Thyroid gland (tissue), 4 donors: ENCODE results near the gene GPR149.

Experiments
- POLR2A ChIP-seq, 2 donors: fragments of 450-650 bp; IDR thresholded peaks; one replicate each; pipeline ENCODE4 v1.6.1; 2017; ENCODE audit warnings: antibody characterized with exemption in 2 of 2, mild to moderate bottlenecking in 2 of 2, moderate library complexity in 1 of 2
- TF ChIP-seq, protein P1 (sequence below), 6 experiments: fragments of 200-600 bp in 3 of 6; fragments of 450-650 bp in 3 of 6; sonication (generic) in 3 of 6; IDR thresholded peaks; one replicate each; pipeline ENCODE4 v1.5.1; 2016 to 2019; ENCODE audit warnings: antibody characterized with exemption in 6 of 6, mild to moderate bottlenecking in 2 of 6, inconsistent platforms in 1 of 6, moderate library complexity in 1 of 6

DNA sequence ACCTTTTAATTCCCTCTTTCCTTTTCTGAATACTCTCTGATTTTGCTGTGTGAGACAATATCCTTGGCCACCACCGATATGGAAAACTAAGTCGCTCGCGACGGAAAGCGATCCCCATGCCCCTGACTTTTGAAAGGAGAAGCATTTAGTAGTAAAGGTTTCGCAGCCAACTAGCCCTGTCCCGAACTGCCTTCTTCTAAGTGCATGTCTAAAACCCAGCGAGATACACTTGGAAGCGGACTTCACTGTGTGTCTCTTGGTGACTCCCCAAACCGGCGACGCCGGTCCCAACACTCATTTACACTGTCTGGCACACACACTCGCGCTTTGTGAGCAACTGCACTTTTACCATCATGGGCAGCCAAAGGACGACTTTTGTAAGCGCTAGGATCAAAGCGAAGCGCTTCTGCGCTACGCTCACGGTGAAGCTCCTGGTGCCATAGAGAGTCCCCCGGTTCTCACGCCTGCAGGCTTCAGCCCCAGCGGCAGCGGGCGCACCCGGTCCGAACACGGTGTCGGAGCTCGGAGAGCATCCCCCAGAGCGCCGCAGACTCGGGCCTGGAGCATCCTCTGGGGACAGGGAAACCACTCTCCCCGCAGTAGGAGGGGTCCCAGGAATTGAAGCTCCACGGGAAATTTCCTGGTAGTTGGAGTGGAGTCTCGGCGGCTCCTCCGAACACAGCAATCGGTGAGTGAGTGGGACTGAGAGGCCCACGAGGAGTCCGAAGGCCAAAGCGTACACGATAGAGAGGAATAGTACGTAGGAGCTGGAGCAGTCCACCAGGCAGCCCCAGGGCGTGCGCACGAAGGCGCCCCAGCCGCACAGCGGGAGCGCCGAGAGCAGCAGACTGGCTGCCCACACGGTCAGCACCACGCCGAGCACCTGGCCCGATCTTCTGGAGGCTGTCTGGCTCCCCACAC, 1.4 kb downstream of the GPR149 start:
- TF ChIP-seq, protein P1, sequence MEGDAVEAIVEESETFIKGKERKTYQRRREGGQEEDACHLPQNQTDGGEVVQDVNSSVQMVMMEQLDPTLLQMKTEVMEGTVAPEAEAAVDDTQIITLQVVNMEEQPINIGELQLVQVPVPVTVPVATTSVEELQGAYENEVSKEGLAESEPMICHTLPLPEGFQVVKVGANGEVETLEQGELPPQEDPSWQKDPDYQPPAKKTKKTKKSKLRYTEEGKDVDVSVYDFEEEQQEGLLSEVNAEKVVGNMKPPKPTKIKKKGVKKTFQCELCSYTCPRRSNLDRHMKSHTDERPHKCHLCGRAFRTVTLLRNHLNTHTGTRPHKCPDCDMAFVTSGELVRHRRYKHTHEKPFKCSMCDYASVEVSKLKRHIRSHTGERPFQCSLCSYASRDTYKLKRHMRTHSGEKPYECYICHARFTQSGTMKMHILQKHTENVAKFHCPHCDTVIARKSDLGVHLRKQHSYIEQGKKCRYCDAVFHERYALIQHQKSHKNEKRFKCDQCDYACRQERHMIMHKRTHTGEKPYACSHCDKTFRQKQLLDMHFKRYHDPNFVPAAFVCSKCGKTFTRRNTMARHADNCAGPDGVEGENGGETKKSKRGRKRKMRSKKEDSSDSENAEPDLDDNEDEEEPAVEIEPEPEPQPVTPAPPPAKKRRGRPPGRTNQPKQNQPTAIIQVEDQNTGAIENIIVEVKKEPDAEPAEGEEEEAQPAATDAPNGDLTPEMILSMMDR (IDR thresholded peaks at IDR 0.05) = no peak
- no peak for TF ChIP-seq POLR2A (IDR thresholded peaks at IDR 0.05)
